NCI-H2196 treated with DMSO at 0.1 percent for 48 hours (cell line): ENCODE measurements around the gene CXCL14.
A peak's percentile ranks its signal among the peaks of the same experiment; 100 is the strongest.

Experiments used
- DNase-seq: peaks from one replicate; lab custom pipeline; 2025; ENCODE audit not compliant: unreplicated experiment; lab: John Stamatoyannopoulos, UW

CXCL14 gene

DNA sequence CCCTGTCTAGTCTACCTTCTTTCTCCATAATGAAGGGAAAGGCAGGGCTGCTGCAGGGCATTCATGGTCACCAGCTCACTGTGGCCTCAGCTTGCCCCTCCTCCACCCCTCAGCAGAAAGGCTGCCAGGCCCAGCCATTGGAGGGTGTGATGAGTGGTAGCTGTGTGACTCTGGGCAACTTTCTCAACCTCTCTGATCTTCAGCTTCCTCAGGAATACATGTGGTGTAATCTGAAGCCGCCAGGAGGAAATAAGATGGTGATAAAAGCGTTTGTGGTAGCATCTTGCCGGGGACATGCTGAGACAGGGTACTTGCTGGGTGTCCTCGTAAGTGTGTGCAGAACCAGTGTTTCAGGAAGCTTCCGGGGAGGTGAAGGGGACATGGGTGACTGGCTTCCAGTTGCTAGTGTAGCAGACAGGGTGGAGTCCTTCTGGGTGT lies 9.8 kb downstream of the CXCL14 start:
- no peak for DNase-seq

- peak; percentile 14 for DNase-seq
Observed at GRCh38 chr5:135568246-135568645, 10.5 kb downstream of the CXCL14 start.

GRCh38 chr5:135567661-135568060 lies 11.1 kb downstream of the CXCL14 start:
- DNase-seq = no peak

GRCh38 chr5:135566422-135567400 lies 12.1 kb downstream of the CXCL14 start:
- DNase-seq = no peak

- DNase-seq = peak; percentile 13
Observed at GRCh38 chr5:135565725-135566421, 12.9 kb downstream of the CXCL14 start.

GRCh38 chr5:135565266-135565665 lies 13.5 kb downstream of the CXCL14 start:
- no peak for DNase-seq

DNA sequence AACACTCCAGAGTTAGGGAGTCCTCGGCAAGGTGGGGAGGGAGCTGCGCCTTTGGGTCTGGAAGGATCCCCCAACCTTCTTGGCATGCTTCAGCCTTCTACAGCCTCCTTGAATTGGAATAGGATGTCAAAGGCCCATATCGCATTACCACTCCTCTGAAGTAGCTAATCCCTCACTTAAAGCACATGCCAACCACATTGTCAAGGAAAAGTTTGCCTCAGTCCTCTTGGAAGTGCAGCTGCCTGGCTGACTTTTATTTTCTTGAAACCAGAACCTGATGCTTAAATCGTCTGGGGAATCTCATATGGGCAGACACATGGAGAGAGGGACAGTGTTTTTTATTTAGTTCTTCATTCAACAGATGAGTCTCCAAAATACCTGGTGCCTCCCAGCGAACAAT lies 14.5 kb downstream of the CXCL14 start:
- no peak for DNase-seq

DNA sequence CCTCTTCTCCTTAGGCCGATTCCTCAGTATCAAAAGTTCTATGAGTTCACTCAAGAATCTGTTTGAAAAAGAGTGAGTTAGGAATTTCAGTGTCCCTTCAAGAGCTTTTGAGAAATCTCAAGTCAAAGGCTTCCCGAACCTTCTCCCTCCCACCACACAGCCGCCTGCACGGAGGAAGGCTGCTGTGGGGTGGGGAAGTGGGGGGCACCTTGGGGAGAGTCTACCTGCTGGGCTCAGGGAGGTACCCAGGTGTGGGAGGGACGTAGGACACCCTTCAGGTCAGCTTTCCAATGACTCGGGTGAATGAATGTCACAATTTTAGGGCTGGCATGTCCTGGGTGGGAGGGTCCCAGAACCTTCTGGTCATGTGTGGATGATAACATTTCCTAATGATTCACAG lies 17.5 kb downstream of the CXCL14 start:
- no peak for DNase-seq

- peak; percentile 72 for DNase-seq
Observed at GRCh38 chr5:135560858-135561257, 17.9 kb downstream of the CXCL14 start.

DNA sequence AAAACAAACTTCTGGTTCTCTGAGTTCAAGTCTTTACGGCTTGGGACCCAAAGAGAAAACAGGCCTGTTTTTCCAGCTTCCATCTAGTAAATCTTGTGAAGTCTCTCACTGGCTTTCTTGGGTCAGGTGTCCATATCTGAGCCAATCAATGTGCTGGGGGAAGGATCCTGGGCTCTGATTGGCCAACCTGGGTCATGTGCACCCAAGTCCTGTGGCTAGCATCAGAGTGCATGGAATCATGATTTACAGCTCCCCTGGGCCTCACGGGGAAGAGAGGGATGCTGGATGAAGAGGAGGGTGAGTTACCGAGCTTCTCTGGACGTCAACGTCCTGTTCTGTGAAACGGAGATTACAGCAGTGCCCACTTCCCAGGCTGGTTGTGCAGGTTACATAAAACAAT lies 19.4 kb downstream of the CXCL14 start:
- DNase-seq = no peak

GRCh38 chr5:135557076-135557838 lies 21.5 kb downstream of the CXCL14 start:
- DNase-seq = no peak

- no peak for DNase-seq
Observed at GRCh38 chr5:135556620-135557019, 22.2 kb downstream of the CXCL14 start.

- DNase-seq = no peak
Observed at GRCh38 chr5:135555530-135555929, 23.3 kb downstream of the CXCL14 start.

- no peak for DNase-seq
Observed at GRCh38 chr5:135553688-135554462, 24.9 kb downstream of the CXCL14 start.

GRCh38 chr5:135551593-135552447 lies 27.0 kb downstream of the CXCL14 start:
- peak; percentile 57 for DNase-seq

DNA sequence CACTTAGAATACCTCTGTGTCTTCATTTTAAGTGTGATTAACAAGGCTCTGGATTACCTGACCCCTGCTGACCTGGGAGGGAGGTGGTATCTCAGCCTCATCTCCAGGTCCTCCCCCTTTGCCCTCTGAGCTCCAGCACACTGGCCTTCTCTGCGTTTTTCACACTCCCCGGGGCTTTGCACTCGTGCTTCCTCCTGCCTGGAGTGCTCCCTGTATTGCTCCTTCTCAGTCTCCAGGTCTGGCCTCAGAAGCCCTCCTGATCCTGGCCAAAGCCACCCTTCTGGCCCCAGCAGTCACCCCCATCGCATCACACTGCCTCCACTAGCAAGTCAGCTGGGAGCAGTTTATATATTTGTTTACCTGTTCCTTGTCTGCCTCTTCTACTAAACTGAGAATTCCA lies 29.4 kb downstream of the CXCL14 start:
- DNase-seq = no peak

DNA sequence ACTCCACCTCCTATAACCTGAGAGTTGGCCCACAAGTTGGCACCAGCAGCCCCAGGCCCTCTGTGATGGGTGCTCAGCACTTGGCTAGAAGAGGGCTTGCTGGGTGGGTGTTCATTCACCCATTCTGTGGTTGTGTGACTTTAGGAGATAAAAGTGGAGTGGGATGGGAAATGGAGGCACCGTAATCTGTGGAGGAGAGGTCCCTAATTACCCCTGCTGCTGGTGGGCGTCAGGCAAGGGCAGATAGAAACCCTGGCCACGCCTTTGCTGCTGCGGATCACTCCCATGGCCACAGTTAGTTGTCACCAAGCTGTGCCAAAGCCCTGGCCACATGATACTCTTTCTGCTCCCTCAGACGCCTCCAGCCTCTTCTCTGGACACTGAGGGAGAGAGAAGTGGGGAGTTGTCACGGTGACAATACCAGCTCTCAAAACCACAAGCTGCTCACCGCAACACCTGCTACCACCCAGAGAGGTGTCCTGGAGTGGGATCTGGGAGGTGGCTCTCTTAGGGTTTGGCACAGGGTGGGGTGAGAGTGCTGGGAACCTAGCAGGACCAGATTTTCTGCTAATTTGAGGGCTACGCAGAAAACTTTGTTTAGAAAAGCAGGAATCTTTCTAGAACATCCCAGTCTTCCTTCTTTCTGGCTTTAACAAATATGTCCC lies 31.1 kb downstream of the CXCL14 start:
- DNase-seq = no peak

DNA sequence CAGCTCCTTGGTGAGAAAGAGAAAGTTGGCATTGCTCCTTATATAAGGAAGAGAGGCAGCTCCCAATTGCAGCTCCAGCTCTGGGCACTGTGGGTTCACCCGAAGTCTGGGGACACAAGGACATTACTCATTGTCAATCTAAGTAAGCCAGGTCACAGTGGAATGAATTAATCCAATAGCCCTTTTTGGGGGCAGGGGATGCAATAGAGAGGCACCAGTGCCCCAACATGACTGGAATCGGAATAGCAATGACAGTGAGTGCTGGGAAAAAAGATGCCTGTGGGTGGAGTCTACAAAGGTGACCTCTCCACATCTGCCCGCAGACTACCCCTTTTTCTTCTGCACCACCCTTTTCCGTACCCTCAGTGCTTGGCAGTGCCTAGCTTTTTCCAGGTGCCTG lies 31.9 kb downstream of the CXCL14 start:
- no peak for DNase-seq

DNA sequence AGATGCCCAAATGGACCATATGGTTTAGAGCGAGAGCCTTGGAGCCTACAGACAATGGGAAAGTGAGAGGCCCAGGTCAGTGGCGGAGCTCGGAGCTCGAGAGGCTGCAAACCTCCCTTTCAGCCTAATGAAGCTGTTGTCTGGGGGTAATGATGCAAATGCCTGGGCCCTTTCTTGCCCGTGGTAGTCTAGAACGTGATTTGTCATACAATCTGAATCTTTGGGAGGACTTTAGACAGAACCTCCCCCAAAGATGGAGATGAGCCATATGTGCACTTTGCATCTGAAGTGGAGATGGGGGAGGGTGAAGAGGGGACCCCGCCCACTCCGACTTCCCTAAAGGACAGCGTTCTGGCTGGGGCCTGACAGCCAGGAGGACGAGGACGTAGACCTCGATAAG lies 32.7 kb downstream of the CXCL14 start:
- no peak for DNase-seq
